HTR-8/SVneo (cell line): ENCODE data around the gene SLC44A1.
"Not testable (repeated sequence)": the region's sequence is repeated elsewhere in the genome, so short reads cannot be mapped to it uniquely, and the experiment has no call there.

Source experiments
- DNase-seq: peaks from one replicate; pipeline ENCODE4 v3.0.0; 2011; ENCODE audit warnings: low spot score, mixed read lengths; ENCODE audit not compliant: insufficient read length
- FAIRE-seq: peaks from 2 replicates; lab custom pipeline; 2011; peaks lifted over from hg19 to GRCh38; lab: Jason Lieb, UNC

Gene SLC44A1

DNA sequence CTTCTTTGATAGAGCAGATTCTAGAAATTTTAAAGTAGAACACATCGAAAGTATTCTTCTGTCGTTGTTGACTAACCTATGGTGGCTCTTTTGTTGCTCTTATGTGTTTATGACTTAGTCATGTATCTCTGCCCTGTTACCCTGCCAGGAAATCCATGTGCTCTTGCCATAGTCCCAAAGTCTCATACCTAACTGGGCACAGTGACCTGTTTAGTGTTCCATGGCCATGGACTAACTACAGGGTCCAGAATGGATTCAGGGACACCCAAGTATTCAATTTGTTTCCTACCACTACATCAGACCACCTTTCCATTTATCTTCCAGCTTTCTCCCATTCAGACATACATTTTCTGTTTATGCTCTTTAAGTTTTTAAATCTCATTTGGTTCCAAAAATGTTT is 18.0 kb downstream of the SLC44A1 start:
- FAIRE-seq = no peak
- DNase-seq = no peak

DNA sequence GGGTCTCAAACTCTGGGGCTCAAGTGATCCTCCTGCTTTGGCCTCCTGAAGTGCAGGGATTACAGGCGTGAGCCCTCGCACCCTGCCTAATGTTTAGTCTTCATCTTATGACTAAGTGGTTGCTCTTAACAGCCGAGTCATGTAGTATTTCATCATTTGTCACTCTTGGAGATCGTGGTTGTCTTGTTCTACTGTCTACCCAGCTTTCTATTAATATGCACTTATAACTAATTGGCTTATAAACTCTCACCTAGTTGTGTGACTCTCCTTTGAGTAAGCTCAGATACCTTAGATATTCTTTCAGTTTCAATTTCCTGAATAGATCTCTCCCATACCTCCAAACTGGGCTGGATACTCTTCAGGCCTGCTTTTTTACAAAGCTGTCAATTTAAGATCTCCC is 19.9 kb downstream of the SLC44A1 start:
- FAIRE-seq (no peak), DNase-seq (no peak)

DNA sequence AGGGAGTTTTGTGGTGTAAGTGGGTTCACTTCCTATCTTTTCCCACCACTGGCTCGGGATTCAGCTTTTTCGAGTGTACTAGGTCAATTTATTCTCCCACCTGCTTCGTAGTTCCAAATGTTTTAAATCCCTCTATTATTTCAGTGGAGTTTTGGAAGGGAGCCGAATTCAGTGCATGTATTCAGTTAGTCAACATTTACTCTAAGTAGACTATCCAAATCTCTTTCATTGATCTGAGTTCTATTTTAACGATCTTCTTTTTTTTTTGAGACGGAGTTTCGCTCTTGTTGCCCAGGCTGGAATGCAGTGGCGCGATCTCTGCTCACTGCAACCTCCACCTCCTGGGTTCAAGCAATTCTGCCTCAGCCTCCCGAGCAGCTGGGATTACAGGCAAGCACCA is 23.8 kb downstream of the SLC44A1 start:
- not testable (repeated sequence) for FAIRE-seq

DNA sequence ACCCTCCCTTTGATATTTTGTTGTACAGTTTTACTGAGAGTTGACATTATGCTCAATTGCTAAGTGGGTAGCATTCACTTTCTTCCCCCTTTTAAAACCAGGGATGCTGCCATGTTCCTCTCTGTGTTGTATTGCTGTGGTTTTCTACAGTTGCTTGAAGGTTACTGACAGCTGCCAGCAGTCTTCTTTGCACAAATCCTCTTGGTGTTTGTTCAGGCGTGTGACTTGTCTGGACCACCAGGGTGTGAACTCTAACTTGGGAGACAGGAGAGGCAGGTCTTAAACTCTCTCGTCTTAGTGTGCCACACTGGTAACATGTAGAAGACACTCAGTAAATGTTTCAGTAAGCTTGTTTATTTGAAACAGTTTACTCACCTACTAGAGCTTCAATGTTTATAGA is 25.1 kb downstream of the SLC44A1 start:
- DNase-seq = no peak
- FAIRE-seq = no peak

More for the DNA sequence above, 23.8 kb downstream of the SLC44A1 start:
- not testable (repeated sequence) for DNase-seq

DNA sequence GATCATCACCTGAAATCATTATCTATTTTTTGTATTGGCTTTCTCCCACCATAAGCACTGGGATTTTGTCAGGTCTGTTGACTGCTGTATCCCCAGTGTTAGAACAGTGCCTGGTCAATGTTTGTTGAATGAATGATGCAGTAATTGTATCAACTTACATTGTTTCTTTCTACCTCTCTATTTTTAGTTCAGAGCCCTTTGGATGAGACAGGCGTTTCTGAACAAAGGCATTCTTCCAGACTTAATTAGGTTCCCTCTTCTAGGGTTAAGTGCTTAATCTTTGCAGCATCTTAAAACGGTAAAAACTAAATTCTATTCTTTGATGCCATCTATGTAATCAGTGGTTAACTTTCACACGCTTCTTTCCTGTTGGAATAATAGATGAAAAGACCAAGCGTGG is 26.3 kb downstream of the SLC44A1 start:
- DNase-seq = no peak
- FAIRE-seq = no peak

DNA sequence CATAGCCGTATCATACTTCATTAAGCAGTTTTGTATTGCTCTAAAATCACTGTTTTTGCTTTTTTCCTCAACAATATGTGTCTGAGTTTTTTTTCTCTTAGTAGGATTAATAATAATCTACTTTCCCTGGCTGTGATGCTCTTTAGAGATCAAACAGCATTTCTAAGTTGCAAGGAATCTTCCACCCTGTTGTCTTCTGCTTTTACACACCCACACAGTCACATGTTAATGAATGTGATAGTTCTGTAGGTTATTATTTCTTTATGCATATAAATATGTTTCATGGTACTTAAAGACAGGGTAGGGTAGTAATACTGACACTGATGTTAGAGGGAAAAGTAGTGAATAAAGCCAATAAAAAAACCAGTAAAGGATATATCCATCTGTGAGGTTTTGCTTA is 29.3 kb downstream of the SLC44A1 start:
- no peak for DNase-seq
- FAIRE-seq = no peak

DNA sequence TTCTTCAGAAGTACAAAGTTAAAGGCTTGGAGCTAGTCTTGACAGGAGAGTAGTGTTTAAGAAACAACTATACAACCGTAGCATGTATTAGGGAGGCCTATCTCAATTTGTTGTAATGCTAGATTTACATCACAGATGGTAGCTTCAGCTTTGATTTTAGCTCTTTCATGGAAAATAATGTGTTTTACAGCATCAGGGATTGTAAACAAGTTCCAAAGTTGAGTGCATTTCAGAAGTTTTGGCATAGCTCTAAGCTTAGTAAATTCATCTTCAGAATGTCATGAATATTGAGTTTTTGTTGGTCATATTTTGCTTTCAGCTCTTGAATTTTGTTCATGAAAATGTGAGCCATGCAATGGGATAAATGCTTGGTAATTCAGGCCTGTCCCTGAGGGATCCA is 30.7 kb downstream of the SLC44A1 start:
- DNase-seq (no peak), FAIRE-seq (no peak)

DNA sequence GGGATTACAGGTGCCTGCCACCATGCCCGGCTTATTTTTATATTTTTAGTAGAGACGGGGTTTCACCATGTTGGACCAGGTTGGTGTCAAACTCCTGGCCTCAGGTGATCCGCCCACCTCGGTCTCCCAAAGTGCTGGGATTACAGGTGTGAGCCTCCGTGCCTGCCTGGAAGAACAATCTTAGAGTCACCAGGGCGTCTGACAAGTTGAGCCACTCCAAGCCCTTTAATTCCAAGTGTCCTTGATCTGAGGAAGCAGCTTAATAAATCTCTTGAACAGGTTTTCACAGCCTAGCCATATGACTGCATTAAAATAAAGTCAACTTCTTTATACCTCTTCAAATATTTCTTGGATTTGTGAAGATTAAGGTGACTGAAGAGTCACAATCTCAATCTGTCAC is 31.5 kb downstream of the SLC44A1 start:
- no peak for FAIRE-seq
- no peak for DNase-seq

DNA sequence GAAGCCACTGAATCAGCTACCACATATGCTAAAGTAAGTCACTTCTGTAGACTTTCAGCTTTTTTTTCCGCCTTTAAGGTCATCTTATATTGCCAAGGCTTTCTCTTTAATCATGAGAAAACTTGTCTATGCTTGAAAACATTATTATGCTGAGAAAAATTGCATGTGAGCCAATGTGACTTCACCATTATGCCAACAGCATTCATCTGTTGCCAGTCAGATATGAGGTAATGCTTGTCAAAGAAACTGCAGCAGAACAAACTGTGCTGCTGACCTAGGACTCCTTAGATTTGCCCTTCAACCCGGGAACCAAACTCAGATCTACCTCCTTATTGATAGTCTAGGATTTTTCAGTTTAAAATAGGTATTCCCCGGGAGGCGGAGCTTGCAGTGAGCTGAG is 34.3 kb downstream of the SLC44A1 start:
- no peak for FAIRE-seq

DNA sequence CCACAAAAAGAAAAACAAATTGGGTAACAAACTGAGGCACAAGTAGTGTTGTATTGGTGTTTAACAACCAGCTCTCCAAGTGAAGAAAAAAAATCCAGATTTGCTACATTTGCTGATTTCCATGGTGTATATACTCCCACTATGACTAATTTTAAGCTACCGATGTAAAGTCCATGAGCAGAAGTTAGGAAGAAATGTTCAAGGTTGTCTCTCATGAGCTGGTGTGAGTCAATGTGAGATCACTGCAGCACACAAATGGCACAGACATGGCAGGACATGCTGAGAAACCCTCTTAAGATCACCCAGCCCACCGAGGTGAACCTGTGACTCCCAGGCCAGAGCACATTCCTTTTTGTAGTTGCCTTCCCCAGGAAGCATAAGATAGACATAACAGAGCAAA is 36.2 kb downstream of the SLC44A1 start:
- DNase-seq (no peak), FAIRE-seq (no peak)

More for the DNA sequence above, 34.3 kb downstream of the SLC44A1 start:
- no peak for DNase-seq

DNA sequence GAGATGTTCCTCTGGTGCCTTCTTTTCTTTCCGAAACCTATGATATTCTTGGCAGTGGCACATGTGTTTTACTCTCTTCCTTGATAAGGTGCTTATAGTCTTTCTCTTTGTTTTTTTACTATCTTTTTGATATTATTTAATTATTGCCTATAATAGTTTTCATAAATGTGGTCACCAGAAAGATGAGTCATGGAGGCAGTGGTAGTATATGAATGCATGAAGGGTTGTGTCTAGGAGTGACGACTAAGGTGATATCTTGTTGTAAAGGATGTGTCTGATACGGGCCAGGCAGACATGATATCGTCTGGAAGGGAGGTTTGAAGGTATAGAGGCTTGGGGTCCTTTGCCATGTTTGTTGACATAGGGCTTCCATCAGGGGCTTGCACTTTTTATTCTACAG is 36.8 kb downstream of the SLC44A1 start:
- FAIRE-seq (no peak), DNase-seq (no peak)

DNA sequence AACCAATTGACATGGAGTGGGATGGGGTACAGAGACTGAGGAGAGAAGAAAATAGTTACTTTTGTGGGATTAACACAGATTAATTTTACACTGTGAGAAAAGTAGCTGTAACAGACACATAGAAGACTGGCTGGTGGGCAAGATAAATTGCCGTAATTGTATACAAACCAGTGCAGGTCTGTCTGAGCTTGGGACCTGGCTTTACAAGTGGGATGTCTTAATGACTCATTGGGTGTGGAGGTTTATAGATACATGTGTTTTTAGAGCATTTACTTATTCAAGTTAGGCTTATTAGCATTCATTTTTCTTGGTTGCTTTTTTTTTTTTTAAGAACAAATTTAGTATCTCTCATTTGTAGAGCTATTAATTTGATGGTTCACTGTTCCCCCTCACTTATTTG is 37.5 kb downstream of the SLC44A1 start:
- FAIRE-seq (no peak), DNase-seq (no peak)

DNA sequence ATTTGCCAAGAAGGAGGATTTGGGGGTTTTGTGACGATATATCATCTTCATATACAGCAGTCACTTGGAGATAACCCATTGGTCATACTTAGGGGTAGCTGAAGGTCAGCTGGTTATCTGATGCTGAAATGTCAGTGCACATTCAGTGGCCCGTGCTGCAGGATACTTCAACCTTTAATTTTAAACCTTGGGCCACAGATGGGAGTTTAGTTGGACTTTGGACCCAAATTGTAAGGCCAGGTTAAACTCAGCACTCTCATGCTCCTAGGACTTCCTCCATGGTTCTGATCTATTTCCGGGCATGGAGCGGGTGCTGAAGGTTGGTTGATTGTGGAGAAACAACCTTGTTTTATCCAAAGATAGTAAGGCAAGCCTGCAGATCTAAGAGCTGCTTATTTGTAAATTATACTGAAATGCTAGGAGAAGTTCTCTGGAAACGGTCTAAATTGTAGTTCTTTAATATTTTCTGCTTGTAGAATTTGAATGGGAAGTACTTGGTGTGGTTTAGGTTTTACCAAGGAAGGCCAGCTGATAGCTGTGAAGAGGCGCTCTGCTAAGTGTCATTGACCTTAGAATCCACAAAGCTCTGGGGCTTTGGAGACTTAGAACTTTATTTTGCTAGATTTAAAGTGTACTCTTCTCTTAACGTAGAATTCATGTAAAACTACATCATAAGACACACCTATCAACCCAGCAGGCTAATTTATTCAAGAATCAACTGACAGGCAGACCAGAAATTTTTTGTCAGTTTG is 38.6 kb downstream of the SLC44A1 start:
- FAIRE-seq (no peak), DNase-seq (no peak)

DNA sequence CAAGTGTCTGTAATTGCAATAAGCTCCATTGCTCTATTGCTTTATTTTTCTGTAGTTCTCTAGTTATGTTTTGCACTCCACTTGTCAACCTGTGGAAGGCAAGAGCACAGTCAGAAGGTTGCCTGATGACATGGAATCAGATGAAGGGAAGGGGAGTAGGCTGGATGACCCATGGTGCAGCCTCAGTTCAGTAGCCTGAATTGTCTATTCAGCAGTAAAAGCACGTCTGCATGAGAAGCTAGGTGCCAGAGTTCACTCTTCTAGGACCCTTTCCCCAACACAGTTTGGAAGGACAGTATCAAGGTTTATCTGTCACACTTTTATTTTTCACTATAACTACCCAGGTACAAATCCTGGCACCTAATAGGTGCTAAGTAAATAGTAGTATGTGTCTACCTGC is 39.3 kb downstream of the SLC44A1 start:
- FAIRE-seq = no peak
- no peak for DNase-seq

DNA sequence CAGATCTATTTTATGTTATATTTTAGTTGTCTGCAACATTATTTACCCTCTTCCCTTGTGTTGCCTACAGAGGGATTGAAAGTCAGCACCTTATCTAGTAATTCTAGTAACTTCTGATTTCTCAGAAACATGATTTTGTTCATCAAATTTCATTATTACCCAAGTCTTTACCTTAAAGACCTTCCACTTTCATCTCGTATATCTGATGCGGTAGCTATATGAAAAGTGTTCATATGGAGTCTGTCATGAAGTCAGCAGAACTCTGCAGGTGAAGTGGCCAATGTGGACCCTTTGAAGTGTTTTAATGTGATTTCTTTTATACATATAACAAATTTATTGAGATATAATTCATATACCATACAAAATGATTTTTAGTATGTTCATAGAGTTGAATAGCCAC is 40.0 kb downstream of the SLC44A1 start:
- FAIRE-seq (no peak), DNase-seq (no peak)

DNA sequence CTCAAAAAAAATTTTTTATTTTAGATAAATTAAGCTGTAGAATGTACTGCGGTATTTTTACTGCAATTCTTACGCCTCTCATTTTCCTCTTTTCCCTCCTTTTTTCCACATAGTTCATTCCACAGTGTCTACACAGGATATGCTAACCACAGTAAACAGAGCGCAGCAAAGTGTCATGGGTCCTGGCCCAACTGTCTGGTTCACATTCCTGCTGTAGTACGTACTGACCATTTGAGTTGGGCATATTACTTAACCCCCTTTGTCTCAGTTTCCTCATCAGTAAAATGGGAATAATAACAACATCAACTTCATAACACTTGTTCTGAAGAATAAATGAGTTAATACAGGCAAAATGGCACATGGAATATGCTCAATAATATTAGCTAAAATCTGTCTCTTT is 41.6 kb downstream of the SLC44A1 start:
- FAIRE-seq (no peak), DNase-seq (no peak)

DNA sequence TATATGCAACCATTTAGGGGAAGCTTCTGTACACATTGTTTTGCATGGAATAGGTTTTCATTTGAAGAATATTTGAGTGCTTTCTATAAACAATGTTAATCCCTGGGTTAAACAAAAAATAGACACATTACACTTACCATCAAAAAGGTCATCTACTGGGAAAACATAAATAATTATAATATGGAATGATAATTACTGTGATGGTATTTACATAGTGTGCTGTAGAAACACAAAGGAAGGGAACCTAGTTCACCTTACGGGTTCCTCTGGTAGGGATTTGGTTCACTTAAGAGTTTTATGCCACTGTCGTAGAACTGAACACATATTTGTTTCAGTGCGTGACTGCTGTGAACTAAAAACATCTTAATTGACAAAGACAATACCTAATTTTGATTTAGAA is 44.9 kb downstream of the SLC44A1 start:
- DNase-seq (no peak), FAIRE-seq (no peak)

DNA sequence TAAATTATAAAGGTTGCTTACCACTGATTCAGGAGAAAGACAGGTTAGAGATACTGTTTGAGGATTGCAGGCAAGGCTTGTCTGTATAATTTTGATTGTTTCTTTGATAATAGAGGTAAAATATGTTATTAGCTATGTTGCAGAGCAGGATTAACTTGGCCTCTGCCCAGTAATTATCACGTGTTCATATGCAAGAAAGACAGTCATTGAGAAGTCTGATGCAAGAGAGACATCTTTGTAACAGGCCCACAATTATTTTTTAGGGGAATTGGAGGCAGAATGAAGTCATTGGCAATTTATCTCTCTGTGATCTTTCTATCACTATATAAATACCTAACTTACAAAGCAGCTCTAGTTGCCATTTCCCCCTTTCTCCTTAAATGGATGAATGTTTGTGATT is 46.0 kb downstream of the SLC44A1 start:
- FAIRE-seq (no peak), DNase-seq (no peak)

DNA sequence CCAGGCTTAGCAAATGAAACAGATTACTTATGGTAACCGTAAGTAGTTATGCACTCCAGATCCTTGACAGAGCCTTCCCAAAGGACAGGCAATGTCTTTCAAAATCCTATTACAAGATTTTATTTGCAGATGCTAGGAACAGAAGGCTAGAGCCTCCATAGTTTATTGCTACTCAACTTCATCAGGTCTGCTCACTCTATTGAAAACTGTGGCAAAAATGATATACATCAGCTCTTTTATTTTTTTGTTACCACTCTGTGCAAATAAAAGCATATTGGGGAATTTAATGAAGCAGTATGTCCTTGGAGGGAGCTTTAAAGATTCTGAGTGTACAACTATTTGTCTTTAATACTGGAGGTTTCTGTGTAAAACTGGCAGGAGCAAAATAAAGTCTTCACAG is 46.5 kb downstream of the SLC44A1 start:
- FAIRE-seq = no peak
- DNase-seq = no peak

DNA sequence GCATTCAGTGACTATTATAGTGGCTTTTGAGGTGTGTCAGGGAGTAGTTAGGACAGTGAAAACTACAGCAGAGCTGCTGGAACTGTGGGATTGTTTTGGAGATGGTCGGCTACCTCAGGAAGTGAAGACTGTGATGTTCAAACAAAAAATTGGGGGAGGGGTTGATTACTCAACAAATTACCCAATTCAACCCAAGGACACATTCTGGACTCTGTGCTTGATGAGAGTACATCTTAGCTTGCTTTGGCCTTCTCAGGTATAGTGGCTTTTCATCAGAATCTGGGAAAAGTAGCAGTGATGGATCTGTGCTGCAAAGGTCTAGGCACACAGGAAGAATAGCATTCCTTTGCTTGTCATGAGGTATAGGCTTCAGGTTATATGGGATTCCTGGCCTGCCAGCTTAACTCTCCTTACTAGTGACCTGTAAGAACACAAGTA is 47.0 kb downstream of the SLC44A1 start:
- FAIRE-seq (no peak), DNase-seq (no peak)

DNA sequence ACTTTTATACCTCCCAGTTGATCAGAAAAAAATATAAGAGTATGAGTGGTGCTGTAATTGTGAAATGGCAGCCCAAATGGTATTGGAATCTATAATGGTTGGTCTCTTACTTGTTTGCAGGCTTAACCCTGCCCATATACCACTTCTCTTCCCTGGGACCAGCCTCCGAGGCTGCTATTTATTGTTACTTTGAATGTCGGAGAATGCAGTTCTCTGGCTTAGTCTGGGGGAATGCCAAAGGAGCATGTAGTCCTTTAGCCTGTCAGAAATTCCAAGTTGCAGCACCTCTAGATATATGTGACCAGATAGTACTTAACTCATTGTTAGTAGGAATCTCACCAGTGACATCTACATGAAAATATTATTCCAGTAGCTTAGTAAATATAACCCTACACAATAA is 47.5 kb downstream of the SLC44A1 start:
- DNase-seq (no peak), FAIRE-seq (no peak)

DNA sequence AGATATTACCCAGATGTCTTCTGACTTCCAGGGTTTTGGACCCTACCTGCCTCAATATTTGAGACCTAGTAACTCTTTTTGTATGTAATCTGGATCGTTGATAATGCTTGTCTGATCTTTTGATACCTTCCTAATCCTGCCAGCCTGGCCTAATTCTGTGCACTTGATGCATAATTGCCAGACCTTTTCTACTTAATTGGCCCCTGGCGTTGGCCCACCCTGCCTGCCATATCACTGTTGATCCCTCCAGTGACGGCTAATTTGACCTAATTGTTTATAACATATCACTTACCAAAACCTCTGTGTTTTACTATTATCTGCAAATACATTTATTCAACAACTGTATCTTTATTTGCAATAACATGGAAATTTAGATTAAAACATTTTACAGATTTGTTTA is 49.0 kb downstream of the SLC44A1 start:
- no peak for FAIRE-seq
- DNase-seq = no peak

DNA sequence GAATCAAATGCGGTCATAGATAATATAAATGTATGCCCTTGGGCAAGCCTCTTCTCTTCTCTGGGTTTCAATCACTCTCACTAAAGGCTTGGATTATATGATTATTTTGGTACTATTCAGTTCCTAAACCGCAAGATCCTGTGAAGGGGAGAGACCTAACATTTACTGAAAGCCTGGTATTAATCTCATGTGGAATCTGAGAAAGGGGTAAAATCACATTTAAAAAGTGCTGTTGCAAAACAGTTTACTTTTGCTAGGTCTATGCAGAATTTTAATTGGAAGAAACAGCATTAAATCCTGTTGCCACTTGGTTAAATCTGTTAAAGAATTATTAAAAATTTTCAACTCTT is 50.7 kb downstream of the SLC44A1 start:
- DNase-seq = no peak
- no peak for FAIRE-seq
